ENCODE measurements around the gene GREB1L.

GREB1L gene

GRCh38 chr18:21269349-21269748, 27.3 kb downstream of the GREB1L start:
- Histone ChIP-seq H3K9me3 (ENCODE audit: low read length) (no peaks in the 10 kb centered on the region), H2AFZ (ENCODE audit: low read length) (no peak overlapping the region), H3K4me2 (ENCODE audit: low read length) (no peak overlapping the region), H3K9ac (ENCODE audit: low read length) (no peak overlapping the region), H3K27me3 (ENCODE audit: insufficient read depth, low read length) (no peaks in the 10 kb centered on the region), H3K27ac (ENCODE audit: low read depth, low read length, poor library complexity, severe bottlenecking) (no peak overlapping the region), H3K9me2 (ENCODE audit: low read depth, low read length) (no peaks in the 10 kb centered on the region), H3K4me1 (ENCODE audit: insufficient read depth, low read length, severe bottlenecking) (no peaks in the 10 kb centered on the region), H3K4me3 (ENCODE audit: low read depth, low read length, poor library complexity, severe bottlenecking) (no peak overlapping the region), H4K20me1 (ENCODE audit: insufficient read depth, low read length) (no peaks in the 10 kb centered on the region), H3K36me3 (ENCODE audit: insufficient read depth, low read length) (no peaks in the 10 kb centered on the region), H3K79me2 (ENCODE audit: insufficient read depth, low read length) (no peaks in the 10 kb centered on the region), H3F3A (ENCODE audit: insufficient read depth, low read length) (no peaks in the 10 kb centered on the region)
- no peak for TF ChIP-seq EZH2 (IDR thresholded peaks at IDR 0.05; ENCODE audit: borderline replicate concordance, low read length)
- TF ChIP-seq, protein P1, sequence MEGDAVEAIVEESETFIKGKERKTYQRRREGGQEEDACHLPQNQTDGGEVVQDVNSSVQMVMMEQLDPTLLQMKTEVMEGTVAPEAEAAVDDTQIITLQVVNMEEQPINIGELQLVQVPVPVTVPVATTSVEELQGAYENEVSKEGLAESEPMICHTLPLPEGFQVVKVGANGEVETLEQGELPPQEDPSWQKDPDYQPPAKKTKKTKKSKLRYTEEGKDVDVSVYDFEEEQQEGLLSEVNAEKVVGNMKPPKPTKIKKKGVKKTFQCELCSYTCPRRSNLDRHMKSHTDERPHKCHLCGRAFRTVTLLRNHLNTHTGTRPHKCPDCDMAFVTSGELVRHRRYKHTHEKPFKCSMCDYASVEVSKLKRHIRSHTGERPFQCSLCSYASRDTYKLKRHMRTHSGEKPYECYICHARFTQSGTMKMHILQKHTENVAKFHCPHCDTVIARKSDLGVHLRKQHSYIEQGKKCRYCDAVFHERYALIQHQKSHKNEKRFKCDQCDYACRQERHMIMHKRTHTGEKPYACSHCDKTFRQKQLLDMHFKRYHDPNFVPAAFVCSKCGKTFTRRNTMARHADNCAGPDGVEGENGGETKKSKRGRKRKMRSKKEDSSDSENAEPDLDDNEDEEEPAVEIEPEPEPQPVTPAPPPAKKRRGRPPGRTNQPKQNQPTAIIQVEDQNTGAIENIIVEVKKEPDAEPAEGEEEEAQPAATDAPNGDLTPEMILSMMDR (IDR thresholded peaks at IDR 0.05; ENCODE audit: low read length), result no peak

DNA sequence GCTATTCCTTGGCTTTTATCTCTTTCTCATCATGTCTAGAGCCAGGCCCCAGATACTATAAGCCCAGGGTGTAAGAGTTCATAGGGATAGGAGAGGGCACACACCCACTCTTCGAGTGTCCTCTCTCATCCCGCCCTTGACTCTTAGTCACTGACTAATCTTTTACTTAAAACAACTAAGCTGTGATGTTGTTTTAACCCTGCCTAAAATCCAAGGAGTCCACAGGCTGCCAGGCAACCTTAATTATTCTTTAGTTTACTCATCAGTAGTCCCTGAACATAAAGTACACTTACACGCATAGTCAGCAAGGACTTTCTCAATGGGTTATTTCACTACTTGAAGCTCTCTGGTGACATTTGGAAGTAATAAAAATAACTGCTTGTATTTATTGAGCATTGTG, 28.4 kb downstream of the GREB1L start:
- H3K4me3 ChIP-seq (ENCODE audit: low read depth, low read length, poor library complexity, severe bottlenecking), result no peak overlapping the region
- H3K36me3 ChIP-seq (ENCODE audit: insufficient read depth, low read length), result no peaks in the 10 kb centered on the region
- no peaks in the 10 kb centered on the region for H3K27me3 ChIP-seq (ENCODE audit: insufficient read depth, low read length)
- H3K9ac ChIP-seq (ENCODE audit: low read length), result no peak overlapping the region
- no peak overlapping the region for H3K4me2 ChIP-seq (ENCODE audit: low read length)
- H3K4me1 ChIP-seq (ENCODE audit: insufficient read depth, low read length, severe bottlenecking), result no peaks in the 10 kb centered on the region
- H4K20me1 ChIP-seq (ENCODE audit: insufficient read depth, low read length), result no peaks in the 10 kb centered on the region
- H3K27ac ChIP-seq (ENCODE audit: low read depth, low read length, poor library complexity, severe bottlenecking), result no peak overlapping the region
- TF ChIP-seq, protein P1 (IDR thresholded peaks at IDR 0.05; ENCODE audit: low read length), result no peak
- TF ChIP-seq EZH2 (IDR thresholded peaks at IDR 0.05; ENCODE audit: borderline replicate concordance, low read length), result no peak
- no peaks in the 10 kb centered on the region for H3K9me2 ChIP-seq (ENCODE audit: low read depth, low read length)
- H2AFZ ChIP-seq (ENCODE audit: low read length), result no peak overlapping the region
- H3K9me3 ChIP-seq (ENCODE audit: low read length), result no peaks in the 10 kb centered on the region
- no peaks in the 10 kb centered on the region for H3F3A ChIP-seq (ENCODE audit: insufficient read depth, low read length)
- H3K79me2 ChIP-seq (ENCODE audit: insufficient read depth, low read length), result no peaks in the 10 kb centered on the region

DNA sequence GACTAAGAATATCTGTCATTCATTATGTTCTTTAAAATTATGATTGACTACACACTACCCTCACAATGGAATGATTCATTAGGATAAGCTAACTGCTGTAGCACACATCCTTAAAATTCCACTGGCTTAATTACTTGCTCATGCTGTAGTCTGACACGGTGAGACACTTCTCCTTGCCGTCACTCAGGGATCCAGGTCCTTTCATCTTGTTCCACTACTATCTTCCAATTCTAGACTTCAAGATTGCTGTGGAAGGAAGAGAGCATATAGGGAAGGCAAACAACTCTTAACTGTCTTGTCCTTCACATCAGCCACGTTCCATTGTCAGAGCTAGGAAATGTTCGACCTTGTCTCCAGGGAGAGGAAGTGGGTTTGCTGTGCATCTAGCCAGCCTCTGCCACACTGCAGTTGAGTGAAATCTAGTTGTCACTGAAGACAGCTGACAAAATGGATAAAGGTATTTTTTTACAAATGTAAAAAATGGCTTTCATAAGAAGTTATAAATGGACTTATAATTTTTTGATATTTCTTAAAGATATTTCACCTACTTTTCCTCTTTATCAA, 30.1 kb downstream of the GREB1L start:
- H4K20me1 ChIP-seq (ENCODE audit: insufficient read depth, low read length), result no peaks in the 10 kb centered on the region
- TF ChIP-seq EZH2 (IDR thresholded peaks at IDR 0.05; ENCODE audit: borderline replicate concordance, low read length), result no peak
- TF ChIP-seq, protein P1 (IDR thresholded peaks at IDR 0.05; ENCODE audit: low read length), result no peak
- no peaks in the 10 kb centered on the region for H3K79me2 ChIP-seq (ENCODE audit: insufficient read depth, low read length)
- no peaks in the 10 kb centered on the region for H3K9me3 ChIP-seq (ENCODE audit: low read length)
- no peaks in the 10 kb centered on the region for H3K36me3 ChIP-seq (ENCODE audit: insufficient read depth, low read length)
- no peaks in the 10 kb centered on the region for H3F3A ChIP-seq (ENCODE audit: insufficient read depth, low read length)
- no peak overlapping the region for H2AFZ ChIP-seq (ENCODE audit: low read length)
- no peak overlapping the region for H3K9ac ChIP-seq (ENCODE audit: low read length)
- H3K4me2 ChIP-seq (ENCODE audit: low read length), result no peak overlapping the region
- no peaks in the 10 kb centered on the region for H3K27me3 ChIP-seq (ENCODE audit: insufficient read depth, low read length)
- H3K4me3 ChIP-seq (ENCODE audit: low read depth, low read length, poor library complexity, severe bottlenecking), result no peak overlapping the region
- H3K9me2 ChIP-seq (ENCODE audit: low read depth, low read length), result no peaks in the 10 kb centered on the region
- H3K27ac ChIP-seq (ENCODE audit: low read depth, low read length, poor library complexity, severe bottlenecking), result no peak overlapping the region
- H3K4me1 ChIP-seq (ENCODE audit: insufficient read depth, low read length, severe bottlenecking), result no peaks in the 10 kb centered on the region
